Tibial nerve (tissue), 4 donors: ENCODE results near the gene CFAP52.

ENCODE experiments used
- EP300 ChIP-seq, 2 donors: sonication (generic); formaldehyde crosslinking; IDR thresholded peaks; one replicate each; pipeline ENCODE4 v1.6.1; 2017; ENCODE audit warnings: antibody characterized with exemption in 2 of 2, mild to moderate bottlenecking in 1 of 2
- POLR2A ChIP-seq, 2 donors: fragments of 450-650 bp; IDR thresholded peaks; one replicate each; pipeline ENCODE4 v1.6.1; 2017; ENCODE audit warnings: antibody characterized with exemption in 2 of 2, mild to moderate bottlenecking in 2 of 2, moderate library complexity in 2 of 2
- TF ChIP-seq, protein P1 (sequence below), 5 experiments: fragments of 200-600 bp in 3 of 5; fragments of 450-650 bp in 2 of 5; sonication (generic) in 3 of 5; IDR thresholded peaks; one replicate each; pipeline ENCODE4 v1.5.1; 2016 to 2019; ENCODE audit warnings: antibody characterized with exemption in 5 of 5, mild to moderate bottlenecking in 3 of 5, moderate library complexity in 2 of 5

DNA sequence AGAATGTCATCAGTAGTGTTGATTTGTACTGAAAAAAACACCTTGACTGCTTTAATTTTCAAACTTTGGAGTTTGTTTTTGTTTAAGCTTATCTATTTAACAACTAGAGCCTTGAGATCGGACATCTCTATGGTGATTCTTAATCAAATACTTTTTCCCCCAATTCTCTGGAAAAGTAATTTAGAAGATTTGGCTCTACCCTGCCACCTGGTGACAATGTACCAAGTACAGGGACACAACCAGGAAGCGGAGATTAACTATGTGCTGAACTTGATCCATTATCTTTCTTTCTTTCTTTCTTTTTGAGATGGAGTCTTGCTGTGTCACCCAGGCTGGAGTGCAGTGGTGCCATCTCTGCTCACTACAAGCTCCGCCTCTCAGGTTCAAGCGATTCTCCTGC lies 99.6 kb downstream of the CFAP52 start:
- TF ChIP-seq POLR2A (IDR thresholded peaks at IDR 0.05): no peak
- TF ChIP-seq, protein P1, sequence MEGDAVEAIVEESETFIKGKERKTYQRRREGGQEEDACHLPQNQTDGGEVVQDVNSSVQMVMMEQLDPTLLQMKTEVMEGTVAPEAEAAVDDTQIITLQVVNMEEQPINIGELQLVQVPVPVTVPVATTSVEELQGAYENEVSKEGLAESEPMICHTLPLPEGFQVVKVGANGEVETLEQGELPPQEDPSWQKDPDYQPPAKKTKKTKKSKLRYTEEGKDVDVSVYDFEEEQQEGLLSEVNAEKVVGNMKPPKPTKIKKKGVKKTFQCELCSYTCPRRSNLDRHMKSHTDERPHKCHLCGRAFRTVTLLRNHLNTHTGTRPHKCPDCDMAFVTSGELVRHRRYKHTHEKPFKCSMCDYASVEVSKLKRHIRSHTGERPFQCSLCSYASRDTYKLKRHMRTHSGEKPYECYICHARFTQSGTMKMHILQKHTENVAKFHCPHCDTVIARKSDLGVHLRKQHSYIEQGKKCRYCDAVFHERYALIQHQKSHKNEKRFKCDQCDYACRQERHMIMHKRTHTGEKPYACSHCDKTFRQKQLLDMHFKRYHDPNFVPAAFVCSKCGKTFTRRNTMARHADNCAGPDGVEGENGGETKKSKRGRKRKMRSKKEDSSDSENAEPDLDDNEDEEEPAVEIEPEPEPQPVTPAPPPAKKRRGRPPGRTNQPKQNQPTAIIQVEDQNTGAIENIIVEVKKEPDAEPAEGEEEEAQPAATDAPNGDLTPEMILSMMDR (IDR thresholded peaks at IDR 0.05): no peak
- TF ChIP-seq EP300 (IDR thresholded peaks at IDR 0.05): no peak
